KOPT-K1 (cell line): ENCODE data around the gene SSBP2.

Experiments
- H3K27ac ChIP-seq: fragments of 200-600 bp; sonication (generic); 2 replicates; pipeline ENCODE4 v1.5.1; 2016; ENCODE audit warnings: antibody characterized with exemption, mild to moderate bottlenecking, low read depth, low read length; ENCODE audit not compliant: poor library complexity, severe bottlenecking
- H3K36me3 ChIP-seq: fragments of 200-600 bp; sonication (generic); 2 replicates; pipeline ENCODE4 v1.5.1; 2017; ENCODE audit warnings: antibody characterized with exemption, mild to moderate bottlenecking, low read length, moderate library complexity; ENCODE audit not compliant: insufficient read depth
- H3K9me3 ChIP-seq: fragments of 200-600 bp; sonication (generic); 2 replicates; pipeline ENCODE4 v1.5.1; 2017; ENCODE audit warnings: antibody characterized with exemption, low read length, mild to moderate bottlenecking; ENCODE audit not compliant: insufficient read depth, poor library complexity, severe bottlenecking

SSBP2 gene

GRCh38 chr5:81544351-81545018, 206.4 kb downstream of the SSBP2 start:
- Histone ChIP-seq H3K36me3 (peaks cover 23% of the 10 kb centered on the region), H3K9me3 (peaks cover 6% of the 10 kb centered on the region), H3K27ac (no peak overlapping the region)

- peaks cover 11% of the 10 kb centered on the region for H3K9me3 ChIP-seq
These were observed 208.7 kb downstream of the SSBP2 start for GRCh38 chr5:81542242-81542641.

DNA sequence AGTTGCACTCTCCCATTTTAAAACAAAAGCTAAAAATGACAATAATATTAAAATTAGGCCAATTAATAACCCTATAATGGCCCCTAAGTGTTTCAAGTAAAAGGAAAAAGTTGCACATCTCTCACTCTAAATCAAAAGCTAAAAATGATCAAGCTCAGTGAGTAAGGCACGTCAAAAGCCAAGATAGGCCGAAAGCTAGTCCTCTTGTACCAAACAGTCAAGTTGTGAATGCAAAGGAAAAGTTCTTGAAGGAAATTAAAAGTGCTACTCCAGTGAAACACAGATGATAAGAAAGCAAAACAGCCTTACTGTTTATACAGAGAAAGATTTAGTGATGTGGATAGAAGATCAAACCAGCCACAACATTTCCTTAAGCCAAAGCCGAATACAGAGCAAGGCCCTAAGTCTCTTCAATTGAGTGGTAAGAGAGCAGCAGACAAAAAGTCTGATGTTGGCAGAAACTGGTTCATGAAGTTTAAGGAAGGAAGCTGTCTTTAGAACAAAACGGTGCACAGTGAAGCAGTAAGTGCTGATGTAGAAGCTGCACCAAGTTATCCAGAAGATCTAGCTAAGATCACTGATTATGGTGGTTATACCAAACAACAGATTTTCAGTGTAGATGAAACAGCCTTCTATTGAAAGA, 212.9 kb downstream of the SSBP2 start:
- peak overlapping the region; percentile 60 for H3K27ac ChIP-seq
- peaks cover 11% of the 10 kb centered on the region for H3K9me3 ChIP-seq
- 0 out of 2 replicates have a peak, but pooled peaks cover 6% of the 10 kb centered on the region for H3K36me3 ChIP-seq

More at GRCh38 chr5:81542242-81542641, 208.7 kb downstream of the SSBP2 start:
- Histone ChIP-seq H3K36me3 (0 out of 2 replicates have a peak, but pooled peaks cover 10% of the 10 kb centered on the region), H3K27ac (no peak overlapping the region)

GRCh38 chr5:81534441-81534840, 216.5 kb downstream of the SSBP2 start:
- H3K36me3 ChIP-seq, result no peaks in the 10 kb centered on the region
- H3K9me3 ChIP-seq, result peaks cover 5% of the 10 kb centered on the region
- no peak overlapping the region for H3K27ac ChIP-seq

DNA sequence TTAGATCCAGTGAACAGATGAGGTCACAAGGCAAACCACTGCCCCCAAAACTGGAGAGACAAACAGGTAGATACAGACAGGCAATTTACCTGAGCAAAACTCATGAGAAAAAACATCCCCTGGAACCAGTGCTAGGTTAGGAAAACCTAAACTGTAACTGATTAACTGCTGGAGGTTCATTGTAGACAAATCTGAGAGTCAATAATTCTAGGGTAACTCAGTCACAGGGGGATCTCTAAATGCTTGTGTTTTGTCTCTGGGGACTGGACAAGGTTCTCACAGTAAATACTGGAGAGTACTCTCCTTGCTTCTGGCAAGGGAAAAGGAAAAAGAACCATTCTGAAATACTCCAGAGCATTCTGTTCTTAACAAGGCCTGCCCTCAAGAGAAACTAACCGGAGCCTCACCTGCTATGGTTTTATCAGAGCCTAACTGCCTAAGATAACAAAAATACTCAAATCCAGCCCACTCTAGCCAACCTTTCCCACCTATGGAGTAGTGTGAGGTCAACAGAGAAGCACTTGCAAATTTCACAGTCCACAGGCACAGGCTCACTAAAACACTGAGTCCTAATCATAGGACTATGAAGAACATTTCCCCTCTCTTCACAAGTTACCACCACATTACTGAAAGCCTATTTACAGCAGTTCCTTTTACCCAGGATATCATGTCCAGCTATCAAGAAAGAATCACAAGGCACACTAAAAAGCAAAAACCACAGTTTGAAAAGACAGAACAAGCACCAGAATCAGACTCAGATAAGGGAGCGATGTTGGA, 217.1 kb downstream of the SSBP2 start:
- H3K9me3 ChIP-seq, result no peaks in the 10 kb centered on the region
- no peaks in the 10 kb centered on the region for H3K36me3 ChIP-seq
- no peak overlapping the region for H3K27ac ChIP-seq

- no peaks in the 10 kb centered on the region for H3K9me3 ChIP-seq
- H3K36me3 ChIP-seq, result no peaks in the 10 kb centered on the region
- H3K27ac ChIP-seq, result no peak overlapping the region
These were observed 220.0 kb downstream of the SSBP2 start for GRCh38 chr5:81530919-81531318.

DNA sequence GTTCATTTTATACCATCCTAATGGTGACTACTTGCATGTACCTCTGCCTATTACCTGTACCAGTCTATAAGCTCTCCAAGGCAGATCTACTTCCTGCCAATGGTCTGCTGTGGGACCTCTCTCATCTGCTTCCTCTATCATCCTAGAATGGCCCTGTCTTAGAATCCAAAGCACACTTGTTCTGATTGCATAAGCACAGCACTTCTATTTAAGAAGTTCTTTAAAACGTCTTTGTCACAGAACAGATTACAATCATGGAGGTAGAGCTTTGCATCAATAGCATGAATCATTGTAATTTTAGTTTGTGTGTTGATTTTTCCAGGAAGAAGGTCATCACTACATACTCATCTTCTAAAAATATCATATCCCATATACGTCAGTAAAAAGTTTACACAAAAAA, 225.2 kb downstream of the SSBP2 start:
- no peaks in the 10 kb centered on the region for H3K9me3 ChIP-seq
- no peaks in the 10 kb centered on the region for H3K36me3 ChIP-seq
- no peak overlapping the region for H3K27ac ChIP-seq

GRCh38 chr5:81524015-81524414, 226.9 kb downstream of the SSBP2 start:
- no peaks in the 10 kb centered on the region for H3K36me3 ChIP-seq
- no peak overlapping the region for H3K27ac ChIP-seq
- H3K9me3 ChIP-seq, result no peaks in the 10 kb centered on the region

DNA sequence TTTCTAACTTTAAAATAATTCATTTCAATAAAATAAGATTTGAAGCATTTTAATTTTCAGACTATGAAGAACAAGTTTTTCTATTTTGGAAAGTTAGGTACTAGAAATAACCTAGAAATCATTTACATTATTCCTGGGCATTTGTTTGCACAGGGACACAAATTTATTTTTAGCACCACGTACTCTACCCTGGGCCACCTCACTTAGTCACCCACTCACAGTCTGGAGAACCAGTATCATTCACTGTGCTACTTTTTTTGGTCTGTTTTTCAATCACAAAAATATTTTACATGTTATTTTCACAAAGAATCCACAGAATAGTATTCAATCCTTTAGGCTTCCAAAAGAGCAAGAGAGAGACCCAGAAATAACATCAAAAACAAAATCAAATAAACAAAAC, 228.3 kb downstream of the SSBP2 start:
- Histone ChIP-seq H3K27ac (no peak overlapping the region), H3K36me3 (no peaks in the 10 kb centered on the region), H3K9me3 (no peaks in the 10 kb centered on the region)

DNA sequence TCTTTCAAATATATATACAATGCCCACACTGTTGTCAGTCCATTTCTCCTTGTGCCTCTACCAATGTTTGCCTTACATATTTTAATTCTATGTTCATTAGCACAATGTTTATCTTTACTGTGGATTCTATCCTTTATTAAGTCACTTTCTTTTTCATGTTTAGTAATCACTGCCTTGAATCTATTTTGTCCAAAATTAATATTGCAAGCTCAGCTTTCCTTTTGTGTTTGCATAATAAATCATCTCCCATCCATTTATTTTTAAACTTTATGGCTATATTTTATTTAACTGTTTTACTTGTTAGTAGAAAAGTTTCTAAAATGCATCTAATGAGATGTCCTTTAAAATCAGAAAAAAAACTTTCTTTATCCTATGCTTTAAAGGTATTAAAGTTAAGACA, 230.1 kb downstream of the SSBP2 start:
- no peaks in the 10 kb centered on the region for H3K36me3 ChIP-seq
- H3K27ac ChIP-seq, result no peak overlapping the region
- H3K9me3 ChIP-seq, result no peaks in the 10 kb centered on the region

GRCh38 chr5:81519217-81519905, 231.5 kb downstream of the SSBP2 start:
- H3K36me3 ChIP-seq, result no peaks in the 10 kb centered on the region
- no peaks in the 10 kb centered on the region for H3K9me3 ChIP-seq
- no peak overlapping the region for H3K27ac ChIP-seq

DNA sequence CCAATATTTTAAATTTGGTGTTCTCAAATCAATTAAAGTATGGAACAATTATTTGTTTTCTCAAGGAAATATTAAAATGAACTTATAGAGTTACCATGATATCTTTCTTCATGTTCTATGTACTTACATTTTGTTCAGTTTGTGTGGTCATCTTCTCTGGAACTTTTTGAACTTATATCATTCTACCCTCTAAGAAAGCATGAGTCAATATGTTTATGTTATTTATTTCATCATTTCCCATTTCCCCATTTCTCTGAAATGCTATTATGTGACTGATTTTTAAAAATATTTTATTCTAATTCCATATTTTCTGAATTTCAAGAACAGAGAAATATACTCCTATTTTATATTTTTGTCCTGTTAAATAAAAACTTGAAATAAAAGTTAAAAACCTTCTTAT, 233.4 kb downstream of the SSBP2 start:
- Histone ChIP-seq H3K36me3 (no peaks in the 10 kb centered on the region), H3K9me3 (no peaks in the 10 kb centered on the region), H3K27ac (no peak overlapping the region)

DNA sequence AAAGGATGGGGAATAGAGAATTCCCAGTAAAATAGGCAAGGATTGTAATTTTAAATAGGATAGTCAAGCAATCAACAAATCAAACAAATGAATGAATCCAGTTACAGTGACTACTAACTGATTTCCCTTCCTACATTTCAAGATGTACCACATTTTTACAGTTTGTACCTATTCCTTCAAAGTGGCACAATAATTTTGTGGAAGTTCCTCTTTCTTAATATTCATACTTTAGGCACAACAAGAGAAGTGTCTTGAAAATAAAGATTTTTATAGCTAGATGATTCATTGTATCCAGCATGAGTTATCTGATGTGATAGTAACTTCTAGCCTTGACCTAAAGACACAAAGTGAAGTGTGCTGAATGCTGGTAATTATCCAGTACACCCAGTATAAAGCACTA, 234.8 kb downstream of the SSBP2 start:
- Histone ChIP-seq H3K27ac (no peak overlapping the region), H3K36me3 (no peaks in the 10 kb centered on the region), H3K9me3 (no peaks in the 10 kb centered on the region)

DNA sequence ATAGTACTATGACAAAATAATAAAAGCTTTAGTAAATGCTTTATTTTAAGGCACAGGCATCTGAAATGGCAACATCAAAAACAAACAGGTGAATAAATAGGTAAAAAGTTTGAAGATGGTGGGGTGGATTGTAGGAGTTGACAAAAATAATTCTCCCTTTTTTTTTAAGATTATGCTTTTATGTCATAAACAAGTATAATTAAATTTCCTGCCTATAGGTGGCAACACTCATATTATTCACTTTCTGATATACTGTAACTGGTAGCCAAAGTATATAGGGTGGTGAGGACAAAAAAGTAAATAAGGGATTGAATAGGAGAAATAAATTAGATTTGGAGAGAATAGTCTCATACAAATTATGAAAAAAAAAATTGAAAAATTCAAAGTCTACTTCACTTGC, 236.9 kb downstream of the SSBP2 start:
- Histone ChIP-seq H3K36me3 (no peaks in the 10 kb centered on the region), H3K9me3 (no peaks in the 10 kb centered on the region), H3K27ac (no peak overlapping the region)

DNA sequence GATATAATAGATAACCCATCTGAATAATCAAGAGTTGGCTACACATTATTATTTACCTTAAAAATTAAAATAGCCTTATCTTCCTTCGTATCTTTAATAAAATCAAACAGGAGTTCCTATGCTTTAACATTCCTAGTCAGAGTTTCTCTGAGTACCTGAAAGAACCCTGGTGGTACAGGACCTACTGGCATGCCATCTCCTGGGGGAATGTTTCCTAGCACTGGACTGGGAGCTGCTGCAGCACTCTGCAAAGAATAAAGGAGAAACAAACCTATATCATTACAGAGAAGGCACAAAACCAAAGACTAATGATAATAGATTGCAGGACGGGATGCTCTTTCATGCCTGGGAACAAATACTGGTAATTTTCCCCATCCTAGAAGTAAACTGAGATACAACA, 237.4 kb downstream of the SSBP2 start:
- H3K27ac ChIP-seq, result no peak overlapping the region
- H3K36me3 ChIP-seq, result no peaks in the 10 kb centered on the region
- H3K9me3 ChIP-seq, result no peaks in the 10 kb centered on the region
